GM21723 (cell line): ENCODE results near the gene GAB1.

Source experiments
- ATAC-seq: cut with Tn5 transposase; IDR thresholded peaks from one replicate; pipeline ENCODE4 v1.9.1; 2021; ENCODE audit warnings: mild to moderate bottlenecking, moderate library complexity; ENCODE audit not compliant: unreplicated experiment

Gene GAB1

DNA sequence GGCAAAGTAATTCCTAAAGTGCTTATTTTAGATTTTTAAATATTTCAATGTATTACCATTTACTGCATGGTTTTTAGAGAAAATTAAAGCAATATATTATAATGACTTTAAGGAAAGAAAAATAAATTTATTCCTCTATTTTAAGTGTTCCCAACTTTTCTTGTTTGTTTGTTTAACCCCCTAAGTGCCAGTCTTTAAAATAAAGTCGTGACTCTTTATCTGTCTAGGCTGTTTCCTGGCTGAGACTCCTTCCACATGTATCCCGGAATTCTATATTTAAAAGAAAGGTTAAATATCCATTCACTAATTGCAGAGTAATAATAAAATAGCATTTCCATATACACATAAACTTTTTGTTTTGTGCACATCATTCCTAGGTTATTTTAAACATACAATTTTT, 71.2 kb downstream of the GAB1 start:
- ATAC-seq = no peak

- ATAC-seq = no peak
Measured at GRCh38 chr4:143410015-143410414, 73.3 kb downstream of the GAB1 start.

- no peak for ATAC-seq
Measured at GRCh38 chr4:143411527-143412419, 75.1 kb downstream of the GAB1 start.

GRCh38 chr4:143412420-143412758, 75.7 kb downstream of the GAB1 start:
- no peak for ATAC-seq

GRCh38 chr4:143417679-143418403, 81.2 kb downstream of the GAB1 start:
- peak; percentile 83 for ATAC-seq

GRCh38 chr4:143420227-143420626, 83.6 kb downstream of the GAB1 start:
- peak; percentile 31 for ATAC-seq

DNA sequence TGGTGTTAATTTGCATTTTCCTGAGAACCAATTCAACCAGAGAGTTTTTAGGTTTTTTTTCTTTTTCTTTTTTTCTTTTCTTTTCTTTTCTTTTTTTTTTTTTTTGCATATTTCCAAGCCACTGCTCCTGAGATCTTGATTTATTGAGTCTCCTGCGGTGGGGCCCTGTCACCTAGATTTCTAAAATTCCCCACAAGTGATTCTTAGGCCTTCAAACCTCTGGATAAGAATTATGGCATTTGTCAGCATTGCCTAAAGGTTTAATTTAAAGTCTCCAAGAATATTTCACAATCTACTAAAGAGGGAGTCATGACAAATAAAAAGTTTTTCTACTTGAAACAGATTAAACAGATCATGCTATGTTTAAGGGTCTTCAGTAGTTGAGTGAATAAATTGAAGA, 84.9 kb downstream of the GAB1 start:
- no peak for ATAC-seq

DNA sequence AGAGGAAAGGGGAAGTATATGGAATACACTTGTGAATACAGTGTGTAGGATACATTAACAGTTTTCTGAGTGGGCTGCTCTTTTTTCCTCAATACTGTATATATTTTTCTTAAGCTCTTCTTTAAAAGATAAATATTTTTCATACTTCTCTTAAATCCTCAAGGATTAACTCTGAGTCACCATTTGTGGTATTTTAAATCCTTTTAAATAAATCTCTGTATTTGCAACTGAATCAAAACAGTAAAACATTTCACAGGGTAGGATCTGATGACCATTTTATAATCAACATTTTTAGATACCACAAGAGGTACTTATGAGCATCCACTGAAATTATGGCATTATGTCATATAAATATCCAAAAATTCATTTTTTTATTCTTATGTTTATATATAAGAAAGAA, 87.6 kb downstream of the GAB1 start:
- ATAC-seq = no peak

DNA sequence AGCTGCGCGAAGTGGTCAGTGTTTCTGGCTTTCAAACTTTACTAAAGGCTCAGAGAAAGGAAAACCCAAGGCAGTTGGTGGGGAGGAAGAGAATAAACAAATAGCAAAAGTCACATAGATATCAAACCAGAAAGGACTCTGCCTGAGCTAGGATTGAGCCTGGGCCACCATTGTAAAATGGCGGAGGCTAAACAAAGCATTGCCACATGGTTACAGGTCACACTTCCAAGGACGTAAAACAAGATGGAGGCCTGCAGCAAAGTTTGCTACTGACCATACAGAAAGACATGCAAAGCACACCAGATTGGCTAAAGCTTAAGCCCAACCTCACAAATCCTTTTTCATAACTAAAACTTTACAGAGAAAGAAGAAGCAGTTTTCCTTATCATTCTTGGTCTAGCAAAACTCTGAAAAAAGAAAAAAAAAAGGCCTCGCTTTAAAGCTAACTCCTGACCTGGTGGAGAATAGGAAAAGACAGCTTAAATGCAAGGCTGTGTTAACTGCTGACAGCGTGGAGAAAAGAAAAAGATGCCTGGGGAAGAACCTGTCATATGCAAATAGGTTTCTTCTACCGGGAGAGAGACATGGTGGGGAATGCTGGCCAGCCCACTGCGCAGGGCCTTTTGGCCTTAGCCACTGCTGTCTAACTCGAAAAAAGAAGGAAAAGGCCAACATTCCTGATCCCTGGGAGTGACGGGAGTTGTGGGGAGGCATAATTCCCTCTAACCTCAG, 95.0 kb downstream of the GAB1 start:
- ATAC-seq = no peak

GRCh38 chr4:143432258-143432591, 95.5 kb downstream of the GAB1 start:
- no peak for ATAC-seq

DNA sequence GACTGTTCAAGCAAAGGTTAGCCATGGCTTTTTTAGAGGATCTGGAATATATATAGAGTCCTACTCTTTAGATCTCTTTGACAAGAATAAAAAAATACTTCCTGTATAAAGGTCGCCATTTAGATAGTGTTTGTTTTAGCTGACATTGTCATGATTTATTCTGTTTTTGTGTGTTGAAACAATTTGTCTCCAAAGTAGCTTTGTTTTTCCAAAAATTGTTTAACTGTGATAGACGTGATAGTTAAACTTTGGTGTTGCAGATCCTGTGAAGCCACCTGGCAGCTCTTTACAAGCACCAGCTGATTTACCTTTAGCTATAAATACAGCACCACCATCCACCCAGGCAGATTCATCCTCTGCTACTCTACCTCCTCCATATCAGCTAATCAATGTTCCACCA, 96.6 kb downstream of the GAB1 start:
- ATAC-seq = no peak

DNA sequence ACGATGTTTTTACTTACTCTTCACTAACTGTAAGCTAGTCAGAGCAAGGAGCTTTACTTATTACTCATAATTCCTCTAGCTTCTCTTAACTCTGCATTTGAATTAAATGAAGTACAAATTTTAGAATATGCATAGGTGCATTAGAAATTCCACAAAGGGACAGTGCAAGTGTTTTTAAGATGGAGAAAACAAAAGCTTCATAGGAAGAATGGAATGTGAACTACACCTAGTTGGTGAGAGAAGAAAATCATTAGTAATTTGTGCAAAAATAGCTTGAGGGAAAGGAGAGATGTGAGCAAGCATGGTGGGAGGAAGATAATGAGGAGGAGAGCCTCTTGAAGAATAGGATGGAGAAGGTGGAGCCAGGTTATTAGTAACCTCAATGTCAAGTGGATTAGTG, 99.3 kb downstream of the GAB1 start:
- no peak for ATAC-seq

DNA sequence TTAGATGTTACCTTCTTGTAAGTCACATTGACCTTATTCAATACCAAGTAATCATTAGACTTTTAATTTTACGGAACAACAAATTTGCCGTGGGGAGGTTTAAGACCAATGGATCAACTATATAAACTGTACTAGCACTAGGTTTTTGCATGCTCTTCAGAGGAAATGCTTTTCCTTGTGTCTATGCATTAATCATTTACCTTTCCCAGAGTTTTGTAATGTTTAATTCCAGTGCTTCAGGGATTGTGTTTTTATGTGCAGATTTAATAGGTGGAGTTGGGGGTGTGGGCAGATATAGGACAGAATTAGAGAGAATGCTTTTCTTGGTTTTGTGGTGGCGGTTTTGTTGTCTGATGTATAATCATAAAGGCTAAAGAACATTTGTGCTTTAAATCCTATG, 100.8 kb downstream of the GAB1 start:
- no peak for ATAC-seq

GRCh38 chr4:143437937-143438336, 101.3 kb downstream of the GAB1 start:
- ATAC-seq = no peak

DNA sequence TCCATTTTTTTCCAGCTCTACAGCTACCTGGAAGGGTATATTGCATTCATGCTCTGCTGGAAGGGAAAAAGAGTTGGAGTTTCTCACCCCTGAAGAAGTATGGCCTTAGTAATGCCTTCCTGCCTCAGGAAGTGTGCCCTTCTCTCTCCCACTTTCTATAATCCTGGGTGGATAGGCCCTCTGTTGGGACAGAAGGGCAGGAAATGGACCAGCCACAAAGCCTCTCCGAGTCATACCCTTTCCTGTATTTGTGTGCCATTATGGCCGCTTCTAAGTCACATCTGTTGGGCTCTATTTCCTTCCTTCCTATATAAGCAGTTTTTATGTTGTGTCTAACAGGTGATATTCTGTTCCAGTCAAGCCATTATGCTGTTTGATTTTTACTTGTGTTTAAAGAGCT, 102.0 kb downstream of the GAB1 start:
- ATAC-seq = no peak

GRCh38 chr4:143441109-143441508, 104.4 kb downstream of the GAB1 start:
- ATAC-seq = no peak

DNA sequence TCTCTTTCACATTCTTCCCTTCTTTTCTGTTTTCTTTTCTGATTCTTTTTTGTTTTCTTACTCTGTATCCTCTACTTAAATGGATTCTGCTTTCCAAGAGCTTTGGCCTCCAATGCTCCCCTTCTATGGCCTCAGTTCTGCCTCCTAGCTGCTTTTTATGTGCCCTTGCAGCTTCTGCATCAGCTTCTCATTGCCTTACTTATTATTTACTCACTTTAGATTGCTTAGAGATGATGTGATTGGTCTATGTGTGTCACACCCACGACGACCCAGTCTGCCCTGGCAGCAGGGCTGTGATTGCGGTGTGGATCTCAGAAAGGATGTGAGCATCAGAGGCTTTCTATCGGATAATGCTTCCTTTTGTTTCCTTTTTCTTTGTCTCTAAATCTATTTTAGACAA, 105.0 kb downstream of the GAB1 start:
- ATAC-seq = no peak

DNA sequence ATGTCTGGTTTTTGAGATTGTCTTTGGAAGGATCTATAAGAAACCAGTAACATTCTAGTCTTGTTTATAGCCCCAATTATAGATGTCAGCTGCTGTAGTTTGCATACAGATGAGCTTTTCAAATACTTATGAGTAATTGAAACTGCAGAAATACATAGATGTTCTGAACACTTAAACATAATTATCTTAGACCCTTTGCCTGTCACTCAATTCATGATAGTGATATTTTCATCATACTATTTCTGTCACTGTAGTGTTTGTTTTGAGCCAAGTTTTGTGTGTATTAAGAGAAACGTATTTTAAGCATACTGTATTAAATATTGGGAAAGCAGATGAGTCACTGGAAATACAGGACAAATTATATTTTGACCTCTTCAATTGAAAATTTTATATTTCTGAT, 107.1 kb downstream of the GAB1 start:
- ATAC-seq = no peak

GRCh38 chr4:143451186-143451585, 114.5 kb downstream of the GAB1 start:
- no peak for ATAC-seq

- no peak for ATAC-seq
Measured at GRCh38 chr4:143455211-143455610, 118.5 kb downstream of the GAB1 start.

GRCh38 chr4:143458966-143459365, 122.3 kb downstream of the GAB1 start:
- ATAC-seq = no peak
